Measurements from ENCODE around the gene PNPLA1. TPM values are rescaled to one million over a fixed set of nuclear protein-coding genes. Genes with fewer than 3 reads are reported as not detected.

Gene PNPLA1, protein sequence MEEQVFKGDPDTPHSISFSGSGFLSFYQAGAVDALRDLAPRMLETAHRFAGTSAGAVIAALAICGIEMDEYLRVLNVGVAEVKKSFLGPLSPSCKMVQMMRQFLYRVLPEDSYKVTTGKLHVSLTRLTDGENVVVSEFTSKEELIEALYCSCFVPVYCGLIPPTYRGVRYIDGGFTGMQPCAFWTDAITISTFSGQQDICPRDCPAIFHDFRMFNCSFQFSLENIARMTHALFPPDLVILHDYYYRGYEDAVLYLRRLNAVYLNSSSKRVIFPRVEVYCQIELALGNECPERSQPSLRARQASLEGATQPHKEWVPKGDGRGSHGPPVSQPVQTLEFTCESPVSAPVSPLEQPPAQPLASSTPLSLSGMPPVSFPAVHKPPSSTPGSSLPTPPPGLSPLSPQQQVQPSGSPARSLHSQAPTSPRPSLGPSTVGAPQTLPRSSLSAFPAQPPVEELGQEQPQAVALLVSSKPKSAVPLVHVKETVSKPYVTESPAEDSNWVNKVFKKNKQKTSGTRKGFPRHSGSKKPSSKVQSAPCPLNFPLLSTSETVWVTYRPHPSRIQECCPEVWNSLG
- total RNA-seq: not detected in 2 replicates

DNA sequence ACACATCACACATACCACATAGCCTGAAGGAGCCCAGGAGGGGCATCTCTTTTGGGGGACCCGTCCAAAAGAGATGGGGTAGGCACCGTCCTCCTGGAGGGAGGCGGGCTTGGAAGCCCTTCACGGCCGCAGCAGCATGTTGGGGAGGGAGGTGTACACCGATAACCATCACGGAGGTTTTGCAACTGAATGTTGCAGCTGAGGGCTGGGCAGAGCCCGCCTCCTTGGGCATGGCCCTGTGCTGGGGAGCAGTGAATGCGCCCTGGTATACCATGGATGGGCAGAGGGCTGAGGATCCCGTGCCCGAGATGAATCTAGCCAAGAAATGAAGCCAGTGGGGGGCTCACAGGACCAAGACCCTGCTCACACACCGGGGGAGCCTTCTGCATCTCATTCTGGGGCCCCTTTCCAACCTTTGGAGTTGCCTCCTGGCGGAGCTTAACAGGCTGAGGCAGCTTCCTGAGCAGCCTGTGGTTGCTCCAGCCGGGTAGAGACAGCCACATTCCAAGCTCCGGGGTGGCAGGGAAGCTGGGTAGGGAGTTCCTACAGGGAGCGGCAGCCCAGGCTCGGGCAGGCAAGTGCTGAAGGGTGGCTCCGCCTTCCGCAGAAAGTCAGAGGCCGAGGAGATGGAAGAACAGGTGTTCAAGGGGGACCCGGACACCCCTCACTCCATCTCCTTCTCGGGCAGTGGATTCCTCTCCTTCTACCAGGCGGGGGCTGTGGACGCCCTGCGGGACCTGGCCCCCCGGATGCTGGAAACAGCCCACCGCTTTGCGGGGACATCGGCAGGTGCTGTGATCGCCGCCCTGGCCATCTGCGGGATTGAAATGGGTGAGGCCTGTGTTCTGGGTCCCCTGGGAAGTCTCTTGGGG is at the start of gene PNPLA1:
PNPLA1 (plus strand) TSS at position 227 of the 872 bp plus-strand sequence; CDS start at position 627, 400 bp downstream.
- DNase-seq (ENCODE audit: low read depth): no peak
- Histone ChIP-seq H3K27me3 (ENCODE audit: control insufficient read depth, insufficient read depth, low read length) (peaks cover 15% of the 10 kb centered on the region), H3K36me3 (ENCODE audit: control insufficient read depth, insufficient read depth, low read length) (no peaks in the 10 kb centered on the region), H3K4me3 (ENCODE audit: low read depth, low read length) (no peak within 1 kb of the TSS)
- TF ChIP-seq, protein P1, sequence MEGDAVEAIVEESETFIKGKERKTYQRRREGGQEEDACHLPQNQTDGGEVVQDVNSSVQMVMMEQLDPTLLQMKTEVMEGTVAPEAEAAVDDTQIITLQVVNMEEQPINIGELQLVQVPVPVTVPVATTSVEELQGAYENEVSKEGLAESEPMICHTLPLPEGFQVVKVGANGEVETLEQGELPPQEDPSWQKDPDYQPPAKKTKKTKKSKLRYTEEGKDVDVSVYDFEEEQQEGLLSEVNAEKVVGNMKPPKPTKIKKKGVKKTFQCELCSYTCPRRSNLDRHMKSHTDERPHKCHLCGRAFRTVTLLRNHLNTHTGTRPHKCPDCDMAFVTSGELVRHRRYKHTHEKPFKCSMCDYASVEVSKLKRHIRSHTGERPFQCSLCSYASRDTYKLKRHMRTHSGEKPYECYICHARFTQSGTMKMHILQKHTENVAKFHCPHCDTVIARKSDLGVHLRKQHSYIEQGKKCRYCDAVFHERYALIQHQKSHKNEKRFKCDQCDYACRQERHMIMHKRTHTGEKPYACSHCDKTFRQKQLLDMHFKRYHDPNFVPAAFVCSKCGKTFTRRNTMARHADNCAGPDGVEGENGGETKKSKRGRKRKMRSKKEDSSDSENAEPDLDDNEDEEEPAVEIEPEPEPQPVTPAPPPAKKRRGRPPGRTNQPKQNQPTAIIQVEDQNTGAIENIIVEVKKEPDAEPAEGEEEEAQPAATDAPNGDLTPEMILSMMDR (IDR thresholded peaks at IDR 0.05; ENCODE audit: insufficient read depth, low read length, poor library complexity, severe bottlenecking): no peak

DNA sequence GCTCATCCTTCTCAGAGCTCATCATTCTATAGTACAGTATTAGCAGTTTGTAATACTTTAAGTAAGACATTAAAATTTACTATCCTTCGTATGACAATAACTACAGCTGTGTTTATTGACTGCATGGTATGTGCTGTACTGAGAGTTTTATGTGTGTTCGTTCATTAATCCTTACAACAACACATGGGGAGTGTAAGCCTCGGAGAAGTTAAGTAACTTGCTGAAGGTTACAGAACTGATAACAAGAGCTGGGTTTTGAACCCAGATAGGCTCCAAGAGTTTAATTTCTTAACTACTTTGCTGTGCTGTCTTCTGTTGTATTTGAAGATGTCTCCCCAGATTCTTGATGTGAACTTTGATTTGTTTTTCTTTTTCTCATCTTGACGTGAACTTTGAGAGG is 49.6 kb upstream of the PNPLA1 start:
- TF ChIP-seq, protein P1 (IDR thresholded peaks at IDR 0.05; ENCODE audit: insufficient read depth, low read length, poor library complexity, severe bottlenecking): no peak
- DNase-seq (ENCODE audit: low read depth): no peak
- no peak overlapping the region for H3K4me3 ChIP-seq (ENCODE audit: low read depth, low read length)
- H3K36me3 ChIP-seq (ENCODE audit: control insufficient read depth, insufficient read depth, low read length): peaks cover 2% of the 10 kb centered on the region
- H3K27me3 ChIP-seq (ENCODE audit: control insufficient read depth, insufficient read depth, low read length): no peaks in the 10 kb centered on the region

DNA sequence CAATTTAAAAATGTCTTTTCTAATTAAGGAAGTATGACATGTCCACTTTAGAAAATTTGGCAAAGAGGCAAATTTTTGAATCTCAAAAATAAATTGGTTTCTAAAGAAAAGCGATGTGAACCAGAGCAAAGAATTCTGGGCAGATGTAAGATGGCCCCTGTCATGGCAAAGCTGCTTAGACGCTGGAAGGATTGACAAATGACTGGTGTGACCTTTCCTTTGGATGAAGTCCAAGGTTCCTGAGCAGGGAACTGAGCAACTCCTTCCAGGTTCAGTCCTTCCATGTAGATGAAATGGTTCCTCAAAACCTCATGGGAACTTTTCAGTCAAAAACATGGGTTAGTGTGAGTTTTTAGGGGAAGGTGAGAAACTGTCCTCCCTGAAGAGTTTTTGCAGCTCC is 48.2 kb upstream of the PNPLA1 start:
- no peak overlapping the region for H3K4me3 ChIP-seq (ENCODE audit: low read depth, low read length)
- H3K36me3 ChIP-seq (ENCODE audit: control insufficient read depth, insufficient read depth, low read length): peaks cover 2% of the 10 kb centered on the region
- H3K27me3 ChIP-seq (ENCODE audit: control insufficient read depth, insufficient read depth, low read length): no peaks in the 10 kb centered on the region
- no peak for DNase-seq (ENCODE audit: low read depth)
- TF ChIP-seq, protein P1 (IDR thresholded peaks at IDR 0.05; ENCODE audit: insufficient read depth, low read length, poor library complexity, severe bottlenecking): no peak

DNA sequence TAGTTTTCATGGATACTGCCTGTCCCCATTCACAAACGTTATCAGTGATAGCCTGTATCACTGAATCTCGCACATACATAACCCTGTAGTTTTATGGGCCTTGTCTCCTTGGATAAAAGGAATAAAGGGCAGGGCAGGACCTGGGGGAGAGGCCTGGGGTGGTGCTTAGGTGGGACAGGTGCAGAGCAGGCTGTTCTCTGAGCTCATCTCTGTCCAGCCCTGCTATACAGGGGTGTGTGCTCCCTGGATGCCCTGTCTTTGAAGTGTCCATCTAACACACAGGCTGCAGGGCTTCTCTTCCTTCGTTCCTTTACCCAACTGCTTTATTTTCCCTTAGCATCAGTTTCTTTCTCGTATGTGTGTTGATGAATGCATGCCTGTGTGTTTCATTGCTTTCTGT is 46.9 kb upstream of the PNPLA1 start:
- peaks cover 2% of the 10 kb centered on the region for H3K36me3 ChIP-seq (ENCODE audit: control insufficient read depth, insufficient read depth, low read length)
- H3K4me3 ChIP-seq (ENCODE audit: low read depth, low read length): no peak overlapping the region
- no peaks in the 10 kb centered on the region for H3K27me3 ChIP-seq (ENCODE audit: control insufficient read depth, insufficient read depth, low read length)
- TF ChIP-seq, protein P1 (IDR thresholded peaks at IDR 0.05; ENCODE audit: insufficient read depth, low read length, poor library complexity, severe bottlenecking): no peak
- no peak for DNase-seq (ENCODE audit: low read depth)

DNA sequence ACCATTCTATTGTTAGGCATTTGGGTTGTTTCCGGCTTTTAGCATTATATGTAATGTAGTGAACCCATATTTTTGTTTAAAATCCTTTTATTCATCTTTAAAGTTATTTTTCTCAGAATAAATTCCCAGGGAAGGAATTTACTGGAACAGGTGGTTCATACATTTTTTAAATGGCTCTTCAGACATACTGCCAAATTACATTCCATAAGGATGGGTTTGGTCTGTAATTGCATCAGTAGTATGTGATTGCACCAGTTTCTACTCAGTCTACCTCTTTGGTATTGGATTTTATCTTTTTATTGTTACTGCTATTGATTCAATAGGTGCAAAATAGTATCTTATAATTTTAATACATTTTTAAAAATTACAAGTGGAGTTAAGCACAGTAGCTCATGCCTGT is 46.2 kb upstream of the PNPLA1 start:
- no peak for DNase-seq (ENCODE audit: low read depth)
- Histone ChIP-seq H3K4me3 (ENCODE audit: low read depth, low read length) (no peak overlapping the region), H3K36me3 (ENCODE audit: control insufficient read depth, insufficient read depth, low read length) (peaks cover 2% of the 10 kb centered on the region), H3K27me3 (ENCODE audit: control insufficient read depth, insufficient read depth, low read length) (no peaks in the 10 kb centered on the region)
- TF ChIP-seq, protein P1 (IDR thresholded peaks at IDR 0.05; ENCODE audit: insufficient read depth, low read length, poor library complexity, severe bottlenecking): no peak

Data from kidney epithelial cell (primary cell).